ENCODE data around the gene HELZ2.

DNA sequence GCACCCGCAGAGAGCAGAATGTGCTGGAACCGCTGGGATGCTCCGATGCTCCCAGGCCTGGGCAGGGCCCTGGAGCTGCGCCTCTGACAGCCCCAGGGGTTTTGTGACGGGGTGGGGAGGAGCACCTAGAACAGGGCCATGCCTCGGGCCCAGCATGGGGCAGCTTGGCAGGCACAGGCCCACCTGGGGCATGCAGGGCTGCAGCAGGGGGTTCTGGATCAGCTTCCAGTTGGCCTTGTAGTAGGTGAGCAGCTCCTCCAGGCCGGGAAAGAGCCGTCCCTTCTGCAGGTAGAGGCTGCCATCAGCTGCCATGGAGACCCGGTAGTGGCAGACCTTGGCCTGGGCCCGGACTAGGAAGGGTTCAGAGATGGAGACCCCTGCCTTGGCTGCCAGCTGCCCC, 30.9 kb downstream of the HELZ2 start:
- TF ChIP-seq POLR2A (IDR thresholded peaks at IDR 0.05): no peak
- TF ChIP-seq, protein P1, sequence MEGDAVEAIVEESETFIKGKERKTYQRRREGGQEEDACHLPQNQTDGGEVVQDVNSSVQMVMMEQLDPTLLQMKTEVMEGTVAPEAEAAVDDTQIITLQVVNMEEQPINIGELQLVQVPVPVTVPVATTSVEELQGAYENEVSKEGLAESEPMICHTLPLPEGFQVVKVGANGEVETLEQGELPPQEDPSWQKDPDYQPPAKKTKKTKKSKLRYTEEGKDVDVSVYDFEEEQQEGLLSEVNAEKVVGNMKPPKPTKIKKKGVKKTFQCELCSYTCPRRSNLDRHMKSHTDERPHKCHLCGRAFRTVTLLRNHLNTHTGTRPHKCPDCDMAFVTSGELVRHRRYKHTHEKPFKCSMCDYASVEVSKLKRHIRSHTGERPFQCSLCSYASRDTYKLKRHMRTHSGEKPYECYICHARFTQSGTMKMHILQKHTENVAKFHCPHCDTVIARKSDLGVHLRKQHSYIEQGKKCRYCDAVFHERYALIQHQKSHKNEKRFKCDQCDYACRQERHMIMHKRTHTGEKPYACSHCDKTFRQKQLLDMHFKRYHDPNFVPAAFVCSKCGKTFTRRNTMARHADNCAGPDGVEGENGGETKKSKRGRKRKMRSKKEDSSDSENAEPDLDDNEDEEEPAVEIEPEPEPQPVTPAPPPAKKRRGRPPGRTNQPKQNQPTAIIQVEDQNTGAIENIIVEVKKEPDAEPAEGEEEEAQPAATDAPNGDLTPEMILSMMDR (IDR thresholded peaks at IDR 0.05): no peak
